ENCODE results near the gene NPR2.

Gene NPR2

GRCh38 chr9:35834260-35835215 lies 43.1 kb downstream of the NPR2 start:
- no peak for DNase-seq (ENCODE audit: low spot score)

GRCh38 chr9:35835216-35835632 lies 43.8 kb downstream of the NPR2 start:
- no peak for DNase-seq (ENCODE audit: low spot score)

- no peak for DNase-seq (ENCODE audit: low spot score)
These were observed 44.4 kb downstream of the NPR2 start for GRCh38 chr9:35835766-35836165.

GRCh38 chr9:35836595-35836994 lies 45.2 kb downstream of the NPR2 start:
- DNase-seq (ENCODE audit: low spot score), result no peak

GRCh38 chr9:35839926-35840325 lies 48.5 kb downstream of the NPR2 start:
- no peak for DNase-seq (ENCODE audit: low spot score)

GRCh38 chr9:35840881-35841644 lies 49.7 kb downstream of the NPR2 start:
- no peak for DNase-seq (ENCODE audit: low spot score)

- DNase-seq (ENCODE audit: low spot score), result no peak
These were observed 50.2 kb downstream of the NPR2 start for GRCh38 chr9:35841645-35841900.

GRCh38 chr9:35842020-35842745 lies 50.8 kb downstream of the NPR2 start:
- DNase-seq (ENCODE audit: low spot score), result no peak

GRCh38 chr9:35842795-35843194 lies 51.4 kb downstream of the NPR2 start:
- DNase-seq (ENCODE audit: low spot score), result no peak

- peak; percentile 71 for DNase-seq (ENCODE audit: low spot score)
These were observed 53.4 kb downstream of the NPR2 start for GRCh38 chr9:35844628-35845270.

GRCh38 chr9:35845824-35846771 lies 54.7 kb downstream of the NPR2 start:
- DNase-seq (ENCODE audit: low spot score), result no peak

GRCh38 chr9:35847792-35848572 lies 56.6 kb downstream of the NPR2 start:
- peak; percentile 68 for DNase-seq (ENCODE audit: low spot score)

GRCh38 chr9:35852267-35852815 lies 61.0 kb downstream of the NPR2 start:
- DNase-seq (ENCODE audit: low spot score), result no peak

- no peak for DNase-seq (ENCODE audit: low spot score)
These were observed 61.8 kb downstream of the NPR2 start for GRCh38 chr9:35852876-35853865.

GRCh38 chr9:35854091-35854762 lies 62.8 kb downstream of the NPR2 start:
- DNase-seq (ENCODE audit: low spot score), result no peak

- no peak for DNase-seq (ENCODE audit: low spot score)
These were observed 64.8 kb downstream of the NPR2 start for GRCh38 chr9:35856206-35856605.

GRCh38 chr9:35856882-35857281 lies 65.5 kb downstream of the NPR2 start:
- no peak for DNase-seq (ENCODE audit: low spot score)

GRCh38 chr9:35858458-35858857 lies 67.1 kb downstream of the NPR2 start:
- DNase-seq (ENCODE audit: low spot score), result no peak
